ENCODE data around the gene CAB39L. TPM values are rescaled to one million over a fixed set of nuclear protein-coding genes. Genes with fewer than 3 reads are reported as not detected.

CAB39L gene
- total and polyA plus RNA-seq, 2 of the 4 experiments (the other 2 are of a cell fraction): 8.5 to 16.7 TPM

DNA sequence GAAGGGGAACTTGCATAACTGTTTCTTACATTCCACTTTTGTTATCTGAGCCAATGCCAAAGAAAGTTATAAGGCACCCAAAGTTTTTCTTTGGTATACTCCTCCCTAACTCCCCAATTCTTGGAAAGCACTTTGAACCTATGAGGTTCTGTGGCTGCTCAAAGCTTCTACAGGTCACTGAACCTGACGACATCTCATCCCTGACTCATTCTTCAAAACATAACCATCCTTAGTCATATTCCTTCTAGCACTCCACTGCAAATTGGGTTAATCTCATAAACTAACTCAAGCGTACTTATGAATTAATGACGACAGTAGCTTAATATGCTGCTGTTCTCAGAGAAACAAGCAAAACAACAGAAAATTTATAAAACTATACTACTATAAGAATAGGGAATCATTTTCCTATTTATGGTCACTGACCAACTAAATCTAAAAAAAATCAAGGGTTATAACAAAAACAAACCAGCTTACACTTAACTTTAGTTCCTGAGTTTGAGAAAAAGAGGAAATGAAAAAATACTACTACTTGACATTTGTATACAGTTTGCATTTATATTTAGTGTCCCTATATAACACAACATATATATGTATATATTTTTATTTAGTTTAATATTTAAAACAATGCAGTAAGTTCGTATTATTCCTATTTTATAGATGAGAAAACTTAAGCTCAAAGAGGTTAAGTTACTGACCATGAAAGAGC is 69.1 kb downstream of the CAB39L start:
- no CpG with 5 or more reads among the region's 4 CpGs for WGBS, 2 experiments (ENCODE audit: extremely low coverage in 2 of 2, insufficient read length in 1 of 2)
- Histone ChIP-seq H3K79me1 (ENCODE audit: low read depth in 1 of 2, low read length in 2 of 2) (no peaks in the 10 kb centered on the region), H2BK120ac (ENCODE audit: low read depth, low read length) (no peak overlapping the region), H4K5ac (ENCODE audit: low read depth, low read length) (no peak overlapping the region), H3K27ac (ENCODE audit: insufficient read depth, low read length) (no peak overlapping the region), H3K9me3 (ENCODE audit: control insufficient read depth, insufficient read depth, low read length) (no peaks in the 10 kb centered on the region), H3K36me3 (ENCODE audit: control insufficient read depth, insufficient read depth, low read length) (peaks cover 3% of the 10 kb centered on the region; the same call in 1 of the 2 replicates), H3K56ac (ENCODE audit: extremely low read depth, insufficient read depth, low read length) (no peak overlapping the region), H2AK9ac (replicated peaks; ENCODE audit: low read depth, low read length, poor library complexity) (no peak overlapping the region), H2AFZ (replicated peaks; ENCODE audit: low read length, poor library complexity) (no peak overlapping the region), H3K27me3 (ENCODE audit: control insufficient read depth, insufficient read depth, low read length) (no peaks in the 10 kb centered on the region), H3K4me3 (ENCODE audit: insufficient read depth, low read depth, low read length) (no peak overlapping the region), H2BK15ac (ENCODE audit: low read depth, low read length) (no peak overlapping the region), H3K18ac (ENCODE audit: low read depth, low read length) (no peak overlapping the region), H3K23ac (ENCODE audit: low read depth, low read length) (no peak overlapping the region), H2AK5ac (ENCODE audit: low read depth, low read length) (no peak overlapping the region), H2BK20ac (ENCODE audit: low read depth, low read length) (no peak overlapping the region), H3K4ac (ENCODE audit: low read depth, low read length) (no peak overlapping the region), H3K4me1 (ENCODE audit: control insufficient read depth, insufficient read depth, low read length) (peaks cover 4% of the 10 kb centered on the region), H2BK5ac (ENCODE audit: low read depth, low read length, poor library complexity, severe bottlenecking) (peak overlapping the region; percentile 4), H3K9ac (ENCODE audit: low read depth, low read length) (no peak overlapping the region), H4K91ac (ENCODE audit: insufficient read depth, low read depth, low read length) (no peak overlapping the region), H3K4me2 (ENCODE audit: low read depth, low read length) (peak overlapping the region; percentile 23; the same call in 1 of the 2 replicates), H3K14ac (replicated peaks; ENCODE audit: low read depth, low read length) (no peak overlapping the region), H4K20me1 (ENCODE audit: insufficient read depth, low read length) (no peaks in the 10 kb centered on the region), H4K8ac (ENCODE audit: low read depth in 2 of 2, low read length in 2 of 2) (no peak overlapping the region), H3K9me1 (ENCODE audit: insufficient read depth, low read length) (0 out of 2 replicates have a peak, but pooled peaks cover 3% of the 10 kb centered on the region)
- ATAC-seq (ENCODE audit: low read depth) (peak; percentile 81), DNase-seq (peak; percentile 87)
- CTCF ChIA-PET: no interaction called here
- POLR2A ChIA-PET (ENCODE audit: unreplicated experiment): no interaction called here
- intact Hi-C loops (cut with micrococcal nuclease): loop anchor here (5.0 kb wide), 1 partner anchor 62 kb away; no protein-coding TSS in a partner anchor
- TF ChIP-seq FOS (IDR thresholded peaks at IDR 0.05; ENCODE audit: low read depth, low read length) (peak; percentile 58), POLR2A (IDR thresholded peaks at IDR 0.05; ENCODE audit: low read depth, low read length) (no peak), NFE2L2 (IDR thresholded peaks at IDR 0.05; ENCODE audit: low read depth, low read length) (no peak), CEBPB (IDR thresholded peaks at IDR 0.05; ENCODE audit: low read depth, low read length) (peak; percentile 70), MAZ (IDR thresholded peaks at IDR 0.05; ENCODE audit: borderline replicate concordance, low read depth, low read length) (0 out of 2 replicates have a peak, but pooled peaks have one; percentile 19), RCOR1 (IDR thresholded peaks at IDR 0.05; ENCODE audit: insufficient replicate concordance, low read length) (peak; percentile 55)
- TF ChIP-seq, protein P1, sequence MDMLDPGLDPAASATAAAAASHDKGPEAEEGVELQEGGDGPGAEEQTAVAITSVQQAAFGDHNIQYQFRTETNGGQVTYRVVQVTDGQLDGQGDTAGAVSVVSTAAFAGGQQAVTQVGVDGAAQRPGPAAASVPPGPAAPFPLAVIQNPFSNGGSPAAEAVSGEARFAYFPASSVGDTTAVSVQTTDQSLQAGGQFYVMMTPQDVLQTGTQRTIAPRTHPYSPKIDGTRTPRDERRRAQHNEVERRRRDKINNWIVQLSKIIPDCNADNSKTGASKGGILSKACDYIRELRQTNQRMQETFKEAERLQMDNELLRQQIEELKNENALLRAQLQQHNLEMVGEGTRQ (IDR thresholded peaks at IDR 0.05; ENCODE audit: low read depth, low read length): no peak
- no TSS peak for BruUV-seq (replicated peaks)
- in situ Hi-C loops (cut with MboI; ENCODE audit: low sequenced_read_pairs): no loop called here
- dilution Hi-C loops (cut with HindIII; ENCODE audit: low sequenced_read_pairs, unreplicated experiment): no loop called here
